K562 (cell line): ENCODE data around the gene SPRYD3. TPM values are rescaled to one million over a fixed set of nuclear protein-coding genes. Genes with fewer than 3 reads are reported as not detected.

Source experiments
- ATAC-seq: fragments of 200-7000 bp; cut with Tn5 transposase; 3 replicates; pipeline ENCODE4 v1.9.1; 2020; ENCODE audit warnings: moderate library complexity
- BruUV-seq: library from RNA; stranded (reverse); fragments of 400-500 nt; replicated peaks from 2 replicates; lab custom pipeline; 2021; lab: Mats Ljungman, UMichigan
- CTCF ChIA-PET: fragments of 300-600 bp; formaldehyde crosslinking; extraction: SDS; loops from one replicate; lab custom pipeline; 2021; ENCODE audit warnings: low intra/inter-chr PET ratio; lab: Yijun Ruan, JAX
- POLR2A ChIA-PET: fragments of 300-600, 350-650 bp; sonication (Branson Sonifier 250); formaldehyde crosslinking; extraction: SDS; loops from one replicate; lab custom pipeline; 2021; ENCODE audit warnings: antibody characterized with exemption, inconsistent platforms; lab: Yijun Ruan, JAX
- DNase-seq, 4 experiments: peaks; one replicate each; pipeline versions ENCODE4 v3.0.0 to v3.0.0-alpha.2; 2011 to 2018; ENCODE audit warnings: low spot score in 3 of 4, mixed read lengths in 3 of 4; ENCODE audit errors: extremely low read depth in 1 of 4
- FAIRE-seq: peaks from 2 replicates; lab custom pipeline; 2011; peaks lifted over from hg19 to GRCh38; lab: Jason Lieb, UNC
- H2AFZ ChIP-seq: 2 replicates; pipeline ENCODE4 v1.6.0; 2011; ENCODE audit warnings: low read depth, low read length, control low read depth, inconsistent platforms
- H3K27ac ChIP-seq: fragments of 200-600 bp; 3 replicates; pipeline ENCODE4 v1.8.0; 2011; ENCODE audit warnings: low read depth, mild to moderate bottlenecking, control low read depth, inconsistent platforms, low read length, moderate library complexity, mixed read lengths; ENCODE audit errors: extremely low read depth
- H3K27me3 ChIP-seq, 2 experiments: fragments of 300-600 bp in 1 of 2; 2 replicates in 1 of 2; 3 replicates in 1 of 2; pipeline versions ENCODE4 v1.6.0 to v1.8.0; 2011; ENCODE audit warnings: inconsistent platforms in 2 of 2, low read length in 2 of 2, mild to moderate bottlenecking in 1 of 2, mixed read lengths in 1 of 2, moderate library complexity in 1 of 2; ENCODE audit not compliant: control insufficient read depth in 2 of 2, insufficient read depth in 2 of 2
- H3K36me3 ChIP-seq: fragments of 300-600 bp; 3 replicates; pipeline ENCODE4 v1.8.0; 2011; ENCODE audit warnings: mild to moderate bottlenecking, low read length, inconsistent platforms; ENCODE audit not compliant: control insufficient read depth, insufficient read depth
- H3K4me1 ChIP-seq, 2 experiments: fragments of 200-600 bp in 1 of 2; replicated peaks in 1 of 2; 2 replicates in 1 of 2; 3 replicates in 1 of 2; pipeline versions ENCODE4 v1.5.1 to v1.8.0; 2011; ENCODE audit warnings: inconsistent platforms in 2 of 2, low read length in 2 of 2, mild to moderate bottlenecking in 1 of 2, mixed read lengths in 1 of 2, moderate library complexity in 1 of 2; ENCODE audit not compliant: control insufficient read depth in 2 of 2, insufficient read depth in 2 of 2
- H3K4me2 ChIP-seq: 2 replicates; pipeline ENCODE4 v1.6.1; 2011; ENCODE audit warnings: low read length, control low read depth, inconsistent platforms, mixed read lengths; ENCODE audit not compliant: insufficient read depth
- H3K4me3 ChIP-seq: fragments of 200-600 bp; sonication (generic), shearing (Covaris generic); 2 replicates; pipeline ENCODE4 v1.5.1; 2016; ENCODE audit warnings: control low read depth, inconsistent platforms
- H3K79me2 ChIP-seq: fragments of 200-600 bp; 3 replicates; pipeline ENCODE4 v1.8.0; 2011; ENCODE audit warnings: low read length, inconsistent platforms; ENCODE audit not compliant: control insufficient read depth, insufficient read depth
- H3K9ac ChIP-seq, 2 experiments: 2 replicates each; pipeline versions ENCODE4 v1.6.0 to v1.6.1; 2011; ENCODE audit warnings: low read depth in 2 of 2, low read length in 2 of 2, control low read depth in 1 of 2, inconsistent platforms in 1 of 2, mild to moderate bottlenecking in 1 of 2, mixed read lengths in 1 of 2; ENCODE audit not compliant: insufficient read depth in 1 of 2
- H3K9me1 ChIP-seq: one replicate; pipeline ENCODE4 v1.6.0; 2011; ENCODE audit warnings: inconsistent platforms, mild to moderate bottlenecking, low read length, moderate library complexity; ENCODE audit not compliant: control insufficient read depth, insufficient read depth
- H3K9me3 ChIP-seq: replicated peaks from 2 replicates; pipeline ENCODE4 v1.5.1; 2011; ENCODE audit warnings: low read depth, low read length, inconsistent platforms; ENCODE audit not compliant: control insufficient read depth, insufficient read depth
- H4K20me1 ChIP-seq: replicated peaks from 2 replicates; pipeline ENCODE4 v1.6.1; 2011; ENCODE audit warnings: low read length, inconsistent platforms, mixed read lengths; ENCODE audit not compliant: control insufficient read depth, insufficient read depth
- C11orf30 ChIP-seq: fragments of 450-650 bp; IDR thresholded peaks from 2 replicates; pipeline ENCODE4 v1.6.1; 2016; ENCODE audit warnings: low read depth, mild to moderate bottlenecking
- CAMTA2 ChIP-seq: fragments of 250-450 bp; sonication (Bioruptor Pico); conservative IDR thresholded peaks from 2 replicates; pipeline ENCODE4 v1.5.1; 2022
- HDGF ChIP-seq: fragments of 450-650 bp; IDR thresholded peaks from 2 replicates; pipeline ENCODE4 v1.6.1; 2016
- KDM4B ChIP-seq, 2 experiments: fragments of 450-650 bp in 1 of 2; sonication (generic) in 1 of 2; IDR thresholded peaks; 2 replicates each; pipeline ENCODE4 v1.6.1; 2016 to 2017; ENCODE audit warnings: borderline replicate concordance in 2 of 2, antibody characterized with exemption in 1 of 2, low read depth in 1 of 2, mild to moderate bottlenecking in 1 of 2
- MAFF ChIP-seq: IDR thresholded peaks from 2 replicates; pipeline ENCODE4 v1.6.1; 2012; ENCODE audit warnings: low read length, improper control_type of control experiment
- POLR2AphosphoS2 ChIP-seq: IDR thresholded peaks from 2 replicates; pipeline ENCODE4 v1.6.1; 2012; ENCODE audit warnings: low read length, improper control_type of control experiment
- ZNF24 ChIP-seq: fragments of 450-650 bp; IDR thresholded peaks from 2 replicates; pipeline ENCODE4 v1.6.1; 2016
- in situ Hi-C: fragments of 300-500 bp; cut with MboI; formaldehyde crosslinking; loops from 4 replicates; pipeline ENCODE4 v1.15.0; 2018; ENCODE audit warnings: inconsistent platforms, mixed read lengths
- intact Hi-C: fragments of 100-400 bp; cut with micrococcal nuclease; formaldehyde crosslinking; loops from 2 replicates; pipeline ENCODE4 v1.14.2; 2022
- polyA plus RNA-seq, 8 experiments: library from polyadenylated mRNA; depleted of rRNA in 4 of 8; stranded (reverse) in 5 of 8; unstranded in 3 of 8; fragments of >200 nt; fragmentation: Nextera tagmentation in 2 of 8; fragmentation: Illumina TruSeq in 1 of 8; extraction: Ambion mirVana in 2 of 8; extraction: Trizol in 1 of 8; gene quantifications; 2 replicates each; pipeline versions ENCODE4 v1.2.1 to v1.2.3, GENCODE V29; 2011 to 2014; ENCODE audit warnings: inconsistent platforms in 1 of 8, missing spikeins in 1 of 8
- total RNA-seq, 7 experiments: library from RNA; depleted of rRNA in 6 of 7; stranded (reverse); fragments of >200 nt in 6 of 7; fragmentation: Illumina TruSeq in 2 of 7; extraction: Trizol in 2 of 7; gene quantifications; 2 replicates each; pipeline versions ENCODE4 v1.2.1 to v1.2.3, GENCODE V29; 2011 to 2021; ENCODE audit warnings: low replicate concordance in 1 of 7
- TF ChIP-seq, protein P1 (sequence below): fragments of 450-650 bp; conservative IDR thresholded peaks from 2 replicates; pipeline ENCODE4 v1.6.1; 2016; ENCODE audit warnings: missing genetic modification characterization, low read depth, mild to moderate bottlenecking, missing compliant biosample characterization, moderate library complexity

SPRYD3 gene
- total and polyA plus RNA-seq, 9 of the 15 experiments (the other 6 are each of a cell fraction or from before 2014, with no cell fraction given): 1.5 to 13.6 (median 7.6) TPM

DNA sequence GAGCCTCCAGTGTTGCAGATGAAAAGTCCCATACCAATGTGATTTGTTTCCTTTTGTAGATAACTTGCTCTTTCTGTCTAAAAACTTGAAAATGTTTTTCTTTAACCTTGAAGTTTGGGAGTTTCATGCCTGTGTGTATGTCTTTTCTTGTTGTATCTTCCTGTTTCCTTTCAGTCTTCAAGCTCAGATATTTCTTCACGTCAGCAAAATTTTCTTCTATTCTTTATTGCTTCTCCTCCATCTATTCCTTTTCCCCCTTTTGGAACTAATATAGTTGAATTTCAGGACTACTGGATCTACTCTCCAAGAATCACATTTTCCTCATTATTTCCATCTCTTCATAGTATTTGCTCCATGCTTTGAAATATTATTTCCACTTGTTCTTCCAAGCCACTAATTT, 48.0 kb upstream of the SPRYD3 start (continued):
- TF ChIP-seq, protein P1, sequence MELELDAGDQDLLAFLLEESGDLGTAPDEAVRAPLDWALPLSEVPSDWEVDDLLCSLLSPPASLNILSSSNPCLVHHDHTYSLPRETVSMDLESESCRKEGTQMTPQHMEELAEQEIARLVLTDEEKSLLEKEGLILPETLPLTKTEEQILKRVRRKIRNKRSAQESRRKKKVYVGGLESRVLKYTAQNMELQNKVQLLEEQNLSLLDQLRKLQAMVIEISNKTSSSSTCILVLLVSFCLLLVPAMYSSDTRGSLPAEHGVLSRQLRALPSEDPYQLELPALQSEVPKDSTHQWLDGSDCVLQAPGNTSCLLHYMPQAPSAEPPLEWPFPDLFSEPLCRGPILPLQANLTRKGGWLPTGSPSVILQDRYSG: no peak
- no peak for TF ChIP-seq POLR2AphosphoS2
- peak; percentile 79 for TF ChIP-seq MAFF
- TF ChIP-seq HDGF: no peak
- TF ChIP-seq CAMTA2 (CRISPR knock-in tag): no peak
- TF ChIP-seq C11orf30: peak; percentile 89
- TF ChIP-seq, all 486 proteins: peak for 5

- BruUV-seq: no TSS peak
- DNase-seq (no peak), ATAC-seq (no peak), FAIRE-seq (no peak)
- intact Hi-C loops (no loop called here), in situ Hi-C loops (no loop called here)
- ChIA-PET POLR2A (no interaction called here), CTCF (no interaction called here)
- Histone ChIP-seq H4K20me1 (no peaks in the 10 kb centered on the region), H3K27me3 (peaks cover 8 to 13% of the 10 kb centered on the region in 2 experiments), H3K4me3 (no peak overlapping the region), H3K4me2 (no peak overlapping the region), H3K9me3 (no peaks in the 10 kb centered on the region), H3K4me1 (peaks cover 0 to 9% of the 10 kb centered on the region in 2 experiments; a peak in 3 of 5 replicates), H3K79me2 (no peaks in the 10 kb centered on the region), H3K27ac (no peak overlapping the region), H3K9ac (no peak overlapping the region), H3K9me1 (no peaks in the 10 kb centered on the region), H3K36me3 (no peaks in the 10 kb centered on the region), H2AFZ (no peak overlapping the region)
- no peak for TF ChIP-seq KDM4B (IDR thresholded peaks at IDR 0.05; ENCODE audit: borderline replicate concordance in 2 of 2, low read depth in 1 of 2)
- TF ChIP-seq ZNF24: peak; percentile 91
Measured at GRCh38 chr12:53124352-53124723, 45.1 kb upstream of the SPRYD3 start.
